ENCODE measurements around the gene SLC4A2. TPM values are rescaled to one million over a fixed set of nuclear protein-coding genes. Genes with fewer than 3 reads are reported as not detected.

The SLC4A2 gene
- total and polyA plus RNA-seq, 4 donors = 27.5 to 98.8 (median 72.6) TPM

GRCh38 chr7:151083071-151083823 is 23.9 kb downstream of the SLC4A2 start, which contains the start of gene TMUB1:
TMUB1 (minus strand) TSS chr7:151083493; CDS start chr7:151082563, 930 bp downstream.
- H3K4me1 ChIP-seq (ENCODE audit: control insufficient read depth in 4 of 4, insufficient read depth in 4 of 4, low read length in 3 of 4) = peaks cover 20 to 62% (median 48%) of the 10 kb centered on the region in 4 donors
- WGBS = under 1% methylated on average over 69 of the region's 69 CpGs
- H3K4me3 ChIP-seq (ENCODE audit: low read depth in 1 of 3, low read length in 3 of 3) = peak within 1 kb of the TSS; percentile 36 to 98 (median 76)
- no peak for TF ChIP-seq MAX (IDR thresholded peaks at IDR 0.05)
- peak in 1 of 2 donors; percentile 47 for TF ChIP-seq GABPA (IDR thresholded peaks at IDR 0.05 in 1 of 2, conservative IDR thresholded peaks at IDR 0.05 in 1 of 2)
- DNase-seq (ENCODE audit: low spot score) = peak; percentile 75
- peak within 1 kb of the TSS; percentile 85 to 94 for H3K27ac ChIP-seq (ENCODE audit: low read depth in 1 of 2, low read length in 2 of 2)
- H3K9me3 ChIP-seq (ENCODE audit: control insufficient read depth in 4 of 4, low read length in 3 of 4) = no peaks in the 10 kb centered on the region
- peak within 1 kb of the TSS; percentile 23 to 83 for H3K9ac ChIP-seq (ENCODE audit: low read depth in 1 of 2, low read length in 2 of 2)
- peaks cover 0 to 1% (median 0%) of the 10 kb centered on the region in 4 donors for H3K36me3 ChIP-seq (ENCODE audit: control insufficient read depth in 4 of 4, insufficient read depth in 3 of 4, low read depth in 1 of 4, low read length in 3 of 4)
- H3K27me3 ChIP-seq (ENCODE audit: control insufficient read depth in 4 of 4, insufficient read depth in 4 of 4, low read length in 3 of 4) = no peaks in the 10 kb centered on the region

GRCh38 chr7:151083824-151084160 is 24.4 kb downstream of the SLC4A2 start:
- no peaks in the 10 kb centered on the region for H3K9me3 ChIP-seq (ENCODE audit: control insufficient read depth in 4 of 4, low read length in 3 of 4)
- H3K27ac ChIP-seq (ENCODE audit: low read depth in 1 of 2, low read length in 2 of 2) = peak overlapping the region; percentile 85 to 94
- H3K36me3 ChIP-seq (ENCODE audit: control insufficient read depth in 4 of 4, insufficient read depth in 3 of 4, low read depth in 1 of 4, low read length in 3 of 4) = peaks cover 0 to 1% (median 0%) of the 10 kb centered on the region in 4 donors
- no peak overlapping the region for H3K9ac ChIP-seq (ENCODE audit: low read depth in 1 of 2, low read length in 2 of 2)
- H3K4me3 ChIP-seq (ENCODE audit: low read depth in 1 of 3, low read length in 3 of 3) = peak overlapping the region in 2 of 3 donors; percentile 76 to 98
- DNase-seq (ENCODE audit: low spot score) = no peak
- no peaks in the 10 kb centered on the region for H3K27me3 ChIP-seq (ENCODE audit: control insufficient read depth in 4 of 4, insufficient read depth in 4 of 4, low read length in 3 of 4)
- peaks cover 24 to 66% (median 49%) of the 10 kb centered on the region in 4 donors for H3K4me1 ChIP-seq (ENCODE audit: control insufficient read depth in 4 of 4, insufficient read depth in 4 of 4, low read length in 3 of 4)
- TF ChIP-seq HNF4G (IDR thresholded peaks at IDR 0.05) = no peak
- TF ChIP-seq HNF4A (conservative IDR thresholded peaks at IDR 0.05) = no peak
- no peak for TF ChIP-seq MAX (IDR thresholded peaks at IDR 0.05)
- whole genome bisulfite sequencing = 31% methylated on average over 3 of the region's 3 CpGs

- 32% methylated on average over 5 of the region's 5 CpGs for WGBS
- no peaks in the 10 kb centered on the region for H3K9me3 ChIP-seq (ENCODE audit: control insufficient read depth in 4 of 4, low read length in 3 of 4)
- no peak for DNase-seq (ENCODE audit: low spot score)
- H3K9ac ChIP-seq (ENCODE audit: low read depth in 1 of 2, low read length in 2 of 2) = no peak overlapping the region
- peaks cover 0 to 1% (median 0%) of the 10 kb centered on the region in 4 donors for H3K36me3 ChIP-seq (ENCODE audit: control insufficient read depth in 4 of 4, insufficient read depth in 3 of 4, low read depth in 1 of 4, low read length in 3 of 4)
- TF ChIP-seq TAF1 (conservative IDR thresholded peaks at IDR 0.05) (no peak), ATF3 (IDR thresholded peaks at IDR 0.05) (no peak), RXRA (IDR thresholded peaks at IDR 0.05) (no peak), MAX (IDR thresholded peaks at IDR 0.05) (no peak), FOXA2 (IDR thresholded peaks at IDR 0.05) (no peak), REST (IDR thresholded peaks at IDR 0.05) (no peak), HNF4A (conservative IDR thresholded peaks at IDR 0.05) (no peak), EGR1 (IDR thresholded peaks at IDR 0.05; ENCODE audit: low read depth in 2 of 2) (no peak), RAD21 (IDR thresholded peaks at IDR 0.05) (no peak), FOXA1 (IDR thresholded peaks at IDR 0.05) (no peak)
- peaks cover 20 to 64% (median 49%) of the 10 kb centered on the region in 4 donors for H3K4me1 ChIP-seq (ENCODE audit: control insufficient read depth in 4 of 4, insufficient read depth in 4 of 4, low read length in 3 of 4)
- no peaks in the 10 kb centered on the region for H3K27me3 ChIP-seq (ENCODE audit: control insufficient read depth in 4 of 4, insufficient read depth in 4 of 4, low read length in 3 of 4)
- H3K27ac ChIP-seq (ENCODE audit: low read depth in 1 of 2, low read length in 2 of 2) = peak overlapping the region; percentile 77 to 93
- H3K4me3 ChIP-seq (ENCODE audit: low read depth in 1 of 3, low read length in 3 of 3) = no peak overlapping the region
These were observed 25.9 kb downstream of the SLC4A2 start for GRCh38 chr7:151085329-151085690.
